ENCODE measurements around the gene SLC6A8.
"Not testable (repeated sequence)": the region's sequence is repeated elsewhere in the genome, so short reads cannot be mapped to it uniquely, and the experiment has no call there.

The SLC6A8 gene

DNA sequence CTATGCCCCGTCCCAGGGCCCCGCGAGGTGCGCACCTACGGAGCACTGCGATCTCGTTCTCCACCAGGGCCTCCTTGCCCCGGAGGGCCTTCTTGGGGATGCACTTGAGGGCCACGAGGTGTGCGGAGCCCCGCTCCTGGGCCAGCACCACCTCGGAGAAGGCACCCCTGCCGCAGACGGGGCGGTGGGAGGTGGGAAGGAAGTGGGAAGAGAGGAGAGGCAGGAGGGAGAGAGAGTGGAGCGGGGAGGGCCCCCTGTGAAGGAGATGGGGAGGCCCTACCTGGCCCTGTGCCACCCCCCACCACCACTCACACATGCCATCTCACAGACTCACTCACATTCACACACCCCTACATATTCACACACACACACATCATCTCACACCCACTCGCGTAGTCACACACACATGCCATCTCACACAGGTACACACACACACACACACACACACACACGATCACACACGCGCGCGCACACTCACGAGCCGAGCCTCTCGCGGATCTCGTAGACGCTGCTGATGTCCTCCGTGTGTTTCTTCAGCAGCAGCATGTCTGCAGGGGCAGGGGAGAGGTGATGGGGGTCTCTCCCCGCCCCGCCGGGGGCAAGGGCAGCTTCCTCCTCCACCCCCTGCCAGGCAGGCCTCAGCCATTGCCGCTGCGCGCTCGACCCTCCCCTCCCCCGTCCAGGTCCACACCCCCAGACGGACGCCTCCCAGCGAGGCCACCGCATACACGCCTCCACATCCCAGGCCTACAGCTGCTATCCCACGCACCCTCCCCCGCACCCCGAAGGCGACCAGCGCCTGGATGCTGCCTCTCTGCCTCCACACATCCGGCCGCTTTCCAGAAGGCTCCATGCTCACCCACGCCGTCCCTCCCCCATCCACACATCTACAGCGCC is 14.9 kb upstream of the SLC6A8 start:
- DNase-seq: no peak

DNA sequence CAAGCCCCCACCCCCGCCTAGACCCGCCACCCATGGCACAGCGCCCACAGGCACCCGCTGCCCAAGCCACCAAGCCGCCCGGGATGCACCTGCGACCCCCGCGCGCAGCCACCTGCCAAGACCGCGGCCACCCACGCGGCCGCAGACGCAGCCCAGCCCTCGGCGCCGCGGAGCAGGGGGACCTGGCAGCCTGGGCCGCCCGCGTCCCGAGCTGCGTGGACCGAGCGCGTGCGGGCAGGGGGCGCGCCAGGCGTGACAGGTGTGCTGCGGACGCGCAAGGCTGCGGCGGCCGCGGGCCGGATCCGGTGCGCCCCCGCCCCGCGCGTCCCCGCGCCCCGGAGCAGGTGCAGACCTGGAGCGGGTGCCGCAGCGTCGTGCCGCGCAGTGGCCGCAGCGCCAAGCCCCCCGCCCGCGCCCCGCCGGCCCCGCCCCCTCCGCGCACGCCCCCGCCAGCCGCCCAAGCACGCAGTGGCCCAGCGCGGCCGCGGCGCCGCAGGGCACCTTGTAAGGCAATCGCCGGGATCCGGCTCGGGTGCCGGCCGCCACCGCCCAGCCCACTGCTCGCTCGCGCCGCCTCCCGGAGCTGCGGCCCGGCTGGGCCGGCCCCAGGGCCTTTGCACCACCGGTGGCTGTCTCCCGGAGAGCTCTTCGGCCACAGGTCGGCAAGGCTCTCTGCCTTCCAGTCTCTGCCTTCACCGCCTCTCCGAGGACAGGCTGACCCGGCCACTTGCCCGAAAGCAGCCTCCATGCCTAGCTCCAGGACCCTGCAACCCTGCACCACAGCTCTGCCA is 14.1 kb upstream of the SLC6A8 start, which contains the start of gene PNCK:
Gene PNCK, minus strand, starts transcription at position 386 of the 791 bp plus-strand sequence. CDS start 737 bp downstream, outside the sequence.
- DNase-seq: no peak

GRCh38 chrX:153674219-153674851 is 13.4 kb upstream of the SLC6A8 start:
- no peak for DNase-seq

- DNase-seq: no peak
Observed at GRCh38 chrX:153681175-153681574, 6.6 kb upstream of the SLC6A8 start.

- not testable (repeated sequence) for DNase-seq
Observed at GRCh38 chrX:153683486-153683885, 4.2 kb upstream of the SLC6A8 start.

- DNase-seq: no peak
Observed at GRCh38 chrX:153684467-153685155, 3.1 kb upstream of the SLC6A8 start.

GRCh38 chrX:153685156-153685536 is 2.6 kb upstream of the SLC6A8 start:
- DNase-seq: no peak

DNA sequence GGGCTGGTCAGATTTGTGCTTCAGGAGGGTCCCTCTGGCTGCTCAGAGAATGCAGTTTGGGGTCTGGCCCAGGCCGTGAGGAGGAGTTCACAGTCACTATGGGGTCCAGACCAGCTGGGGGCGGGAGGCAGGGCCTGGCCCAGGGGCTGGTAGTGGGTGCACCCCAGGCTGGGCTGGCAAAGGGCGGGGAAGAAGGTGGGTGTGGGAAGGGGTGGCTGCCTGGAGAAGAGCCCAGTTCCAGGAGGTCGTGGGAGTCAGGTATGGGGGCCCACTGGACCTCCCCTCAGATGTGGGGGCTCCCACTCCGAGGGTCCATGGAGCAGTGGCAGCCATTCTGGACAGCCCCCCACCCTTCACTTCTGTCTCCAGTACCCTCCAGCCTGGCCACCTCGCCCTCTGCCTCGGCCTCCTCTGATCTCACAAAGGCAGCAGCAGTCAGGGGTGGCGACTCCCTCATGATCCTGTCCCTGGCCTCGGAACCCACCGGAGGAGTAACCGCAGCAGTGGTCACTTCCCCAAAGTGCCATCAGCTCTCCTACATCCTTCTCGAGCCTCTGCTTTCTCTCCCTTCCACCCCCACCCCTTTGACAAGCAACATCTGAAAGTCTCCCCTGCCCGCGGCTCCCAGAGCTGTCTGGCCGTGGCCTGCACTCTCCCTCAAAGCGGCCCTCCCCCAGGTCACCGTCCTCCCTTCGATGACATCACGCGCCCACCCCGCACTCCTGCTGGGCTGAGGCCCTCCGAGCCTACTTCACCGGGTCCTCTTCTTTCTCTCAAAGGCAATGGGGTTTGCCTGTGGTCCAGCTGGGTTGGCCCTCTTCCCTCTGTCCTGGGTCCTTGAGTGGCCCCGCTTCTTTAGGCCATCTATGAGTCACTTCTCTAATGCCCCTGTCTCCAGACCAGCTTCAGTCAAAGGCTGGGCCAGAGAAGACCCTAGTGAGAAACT is 1.7 kb upstream of the SLC6A8 start:
- DNase-seq: no peak

- DNase-seq: no peak
Observed at GRCh38 chrX:153686711-153687110, 1.0 kb upstream of the SLC6A8 start.

DNA sequence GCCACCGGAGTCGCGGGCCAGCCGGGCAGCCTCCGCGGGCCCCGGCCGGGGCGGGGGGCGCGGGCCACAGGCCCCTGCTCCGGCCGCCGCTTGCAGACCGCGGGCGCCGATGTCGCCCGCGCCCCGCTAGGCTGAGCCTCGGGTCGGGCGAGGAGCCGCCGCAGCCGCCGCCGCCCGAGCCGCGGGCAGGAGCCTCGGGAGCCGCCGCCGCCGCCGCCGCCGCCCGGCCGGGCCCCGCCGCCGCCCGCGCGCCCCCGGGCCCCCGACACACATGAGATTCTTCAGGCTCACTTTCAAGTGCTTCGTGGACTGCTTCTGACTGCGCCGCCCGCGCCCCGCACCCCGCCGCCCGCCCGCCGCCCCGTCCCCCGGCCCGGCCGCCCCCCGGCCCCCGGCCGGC is 345 bp downstream of the SLC6A8 start:
- no peak for DNase-seq

DNA sequence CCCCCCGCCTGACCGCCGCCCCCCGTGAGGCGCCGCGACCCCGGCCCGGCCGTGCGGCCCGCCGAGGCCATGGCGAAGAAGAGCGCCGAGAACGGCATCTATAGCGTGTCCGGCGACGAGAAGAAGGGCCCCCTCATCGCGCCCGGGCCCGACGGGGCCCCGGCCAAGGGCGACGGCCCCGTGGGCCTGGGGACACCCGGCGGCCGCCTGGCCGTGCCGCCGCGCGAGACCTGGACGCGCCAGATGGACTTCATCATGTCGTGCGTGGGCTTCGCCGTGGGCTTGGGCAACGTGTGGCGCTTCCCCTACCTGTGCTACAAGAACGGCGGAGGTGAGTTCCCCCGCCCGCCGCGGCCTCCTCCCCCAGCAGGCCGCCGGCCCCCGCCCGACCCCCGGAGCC is 780 bp downstream of the SLC6A8 start:
- DNase-seq: no peak

DNA sequence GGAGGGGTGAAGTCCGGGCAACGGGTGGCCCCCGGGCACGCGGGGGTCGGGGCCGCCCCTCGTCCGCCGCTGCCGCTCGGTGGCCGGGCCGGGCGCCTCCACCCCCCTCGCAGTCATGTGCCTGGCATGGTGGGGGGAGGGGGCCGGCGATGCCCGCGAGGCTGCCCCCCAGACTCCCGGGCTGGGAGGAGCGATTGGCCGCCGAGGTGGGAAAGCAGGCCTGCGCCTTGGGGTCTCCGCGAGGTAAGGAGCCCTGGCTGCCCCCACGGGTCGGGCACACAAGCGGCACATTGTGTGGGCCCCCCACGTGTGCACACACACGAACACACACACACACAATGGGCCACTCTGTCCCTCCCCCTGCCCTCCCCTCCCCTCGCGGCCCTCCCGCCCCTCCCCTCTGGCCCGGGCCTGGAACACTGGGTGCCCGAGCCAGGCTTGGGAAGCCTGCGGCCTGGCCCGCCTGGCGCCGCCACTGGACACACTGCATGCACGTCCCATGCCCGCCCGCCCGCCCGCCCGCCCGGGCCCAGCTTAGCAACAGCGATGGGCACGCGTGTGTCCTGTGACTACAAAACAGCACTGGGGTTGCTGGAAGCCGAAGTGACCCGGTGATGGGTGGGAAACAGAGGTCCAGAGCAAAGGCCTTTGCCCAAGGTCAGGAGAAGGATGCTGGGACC is 1.3 kb downstream of the SLC6A8 start:
- DNase-seq: no peak

- DNase-seq: no peak
Observed at GRCh38 chrX:153689654-153690465, 2.1 kb downstream of the SLC6A8 start.

GRCh38 chrX:153690466-153690865 is 2.7 kb downstream of the SLC6A8 start:
- no peak for DNase-seq

GRCh38 chrX:153691032-153691827 is 3.5 kb downstream of the SLC6A8 start:
- DNase-seq: not testable (repeated sequence)

GRCh38 chrX:153692003-153692402 is 4.3 kb downstream of the SLC6A8 start:
- DNase-seq: no peak

- no peak for DNase-seq
Observed at GRCh38 chrX:153692611-153693156, 5.0 kb downstream of the SLC6A8 start.

GRCh38 chrX:153693216-153694086 is 5.7 kb downstream of the SLC6A8 start:
- no peak for DNase-seq
